SK-N-SH treated with all-trans-retinoic acid at 6 μM for 48 hours (cell line): ENCODE data around the gene PLA2G4A.
A peak's percentile ranks its signal among the peaks of the same experiment; 100 is the strongest.

Source experiments
- ATAC-seq: fragments of 200-7000 bp; cut with Tn5 transposase; 3 replicates; pipeline ENCODE4 v1.9.1; 2020; ENCODE audit warnings: mild to moderate bottlenecking, moderate library complexity
- ARNTL ChIP-seq: fragments of 450-650 bp; formaldehyde crosslinking; IDR thresholded peaks from 2 replicates; pipeline ENCODE4 v1.5.0; 2020; ENCODE audit warnings: low read depth, mild to moderate bottlenecking, moderate library complexity, borderline replicate concordance
- BACH2 ChIP-seq: fragments of 250-450 bp; sonication (Bioruptor Pico); IDR thresholded peaks from 2 replicates; pipeline ENCODE4 v1.9.0; 2021; ENCODE audit warnings: mild to moderate bottlenecking, borderline replicate concordance
- CREB5 ChIP-seq: fragments of 250-450 bp; sonication (Bioruptor Pico); IDR thresholded peaks from 2 replicates; pipeline ENCODE4 v1.5.1; 2020; ENCODE audit warnings: low read depth, mild to moderate bottlenecking, moderate library complexity
- CSDC2 ChIP-seq: fragments of 250-450 bp; sonication (Bioruptor Pico); IDR thresholded peaks from 2 replicates; pipeline ENCODE4 v1.5.0; 2020; ENCODE audit warnings: mild to moderate bottlenecking, moderate library complexity
- CSRNP3 ChIP-seq: fragments of 250-450 bp; sonication (Bioruptor Pico); IDR thresholded peaks from 2 replicates; pipeline ENCODE4 v1.5.1; 2021; ENCODE audit warnings: mild to moderate bottlenecking, moderate library complexity
- ESRRG ChIP-seq: fragments of 250-450 bp; sonication (Bioruptor Pico); IDR thresholded peaks from 2 replicates; pipeline ENCODE4 v1.6.1; 2021; ENCODE audit warnings: mild to moderate bottlenecking
- GLIS3 ChIP-seq: fragments of 250-450 bp; sonication (Bioruptor Pico); IDR thresholded peaks from 2 replicates; pipeline ENCODE4 v1.5.0; 2020; ENCODE audit warnings: mild to moderate bottlenecking, moderate library complexity
- ISL1 ChIP-seq: fragments of 250-450 bp; sonication (Bioruptor Pico); IDR thresholded peaks from 2 replicates; pipeline ENCODE4 v2.1.2; 2022; ENCODE audit warnings: mild to moderate bottlenecking, moderate library complexity
- OSR1 ChIP-seq: fragments of 250-450 bp; sonication (Bioruptor Pico); IDR thresholded peaks from 2 replicates; pipeline ENCODE4 v1.8.0; 2022; ENCODE audit warnings: moderate library complexity, mild to moderate bottlenecking, inconsistent platforms
- POU6F1 ChIP-seq: fragments of 250-450 bp; sonication (Bioruptor Pico); IDR thresholded peaks from 2 replicates; pipeline ENCODE4 v1.8.0; 2021; ENCODE audit warnings: low read depth, mild to moderate bottlenecking, moderate library complexity, borderline replicate concordance
- RARB ChIP-seq: fragments of 250-450 bp; sonication (Bioruptor Pico); IDR thresholded peaks from 2 replicates; pipeline ENCODE4 v1.8.0; 2021; ENCODE audit warnings: mild to moderate bottlenecking, moderate library complexity
- SNAI2 ChIP-seq: fragments of 250-450 bp; sonication (Bioruptor Pico); IDR thresholded peaks from 2 replicates; pipeline ENCODE4 v1.5.0; 2020; ENCODE audit warnings: mild to moderate bottlenecking, moderate library complexity
- TCF4 ChIP-seq: fragments of 250-450 bp; sonication (Bioruptor Pico); IDR thresholded peaks from 2 replicates; pipeline ENCODE4 v1.8.0; 2021; ENCODE audit warnings: mild to moderate bottlenecking, moderate library complexity, borderline replicate concordance
- TOX ChIP-seq: fragments of 250-450 bp; sonication (Bioruptor Pico); IDR thresholded peaks from 2 replicates; pipeline ENCODE4 v1.8.0; 2021; ENCODE audit warnings: mild to moderate bottlenecking, moderate library complexity, borderline replicate concordance
- ZC3H10 ChIP-seq: fragments of 250-450 bp; sonication (Bioruptor Pico); IDR thresholded peaks from 2 replicates; pipeline ENCODE4 v1.5.1; 2021; ENCODE audit warnings: mild to moderate bottlenecking, moderate library complexity
- ZFP3 ChIP-seq: fragments of 250-450 bp; sonication (Bioruptor Pico); IDR thresholded peaks from 2 replicates; pipeline ENCODE4 v1.5.0; 2020; ENCODE audit warnings: mild to moderate bottlenecking, moderate library complexity
- ZFP30 ChIP-seq: fragments of 450-650 bp; formaldehyde crosslinking; IDR thresholded peaks from 2 replicates; pipeline ENCODE4 v1.5.0; 2022; ENCODE audit warnings: mild to moderate bottlenecking, moderate library complexity
- ZNF565 ChIP-seq: fragments of 450-650 bp; formaldehyde crosslinking; conservative IDR thresholded peaks from 2 replicates; pipeline ENCODE4 v1.5.0; 2020; ENCODE audit warnings: low read depth, mild to moderate bottlenecking, moderate library complexity
- ZNF70 ChIP-seq: fragments of 450-650 bp; formaldehyde crosslinking; IDR thresholded peaks from 2 replicates; pipeline ENCODE4 v1.5.0; 2020; ENCODE audit warnings: mild to moderate bottlenecking, moderate library complexity
- ZNF8 ChIP-seq: fragments of 450-650 bp; formaldehyde crosslinking; IDR thresholded peaks from 2 replicates; pipeline ENCODE4 v1.5.0; 2020; ENCODE audit warnings: mild to moderate bottlenecking, moderate library complexity
- TF ChIP-seq, protein P1 (sequence below): fragments of 250-450 bp; sonication (Bioruptor Pico); IDR thresholded peaks from 2 replicates; pipeline ENCODE4 v1.8.0; 2020; ENCODE audit warnings: mild to moderate bottlenecking, moderate library complexity, borderline replicate concordance

PLA2G4A gene

GRCh38 chr1:186837806-186838205 is 9.1 kb downstream of the PLA2G4A start:
- TF ChIP-seq POU6F1 (CRISPR knock-in tag) = no peak
- no peak for TF ChIP-seq ZNF70
- no peak for TF ChIP-seq CSRNP3 (CRISPR knock-in tag)
- TF ChIP-seq ESRRG (CRISPR knock-in tag) = no peak
- TF ChIP-seq SNAI2 = no peak
- TF ChIP-seq ISL1 (CRISPR knock-in tag) = no peak
- TF ChIP-seq RARB = no peak
- no peak for TF ChIP-seq TCF4 (CRISPR knock-in tag)
- TF ChIP-seq, protein P1, sequence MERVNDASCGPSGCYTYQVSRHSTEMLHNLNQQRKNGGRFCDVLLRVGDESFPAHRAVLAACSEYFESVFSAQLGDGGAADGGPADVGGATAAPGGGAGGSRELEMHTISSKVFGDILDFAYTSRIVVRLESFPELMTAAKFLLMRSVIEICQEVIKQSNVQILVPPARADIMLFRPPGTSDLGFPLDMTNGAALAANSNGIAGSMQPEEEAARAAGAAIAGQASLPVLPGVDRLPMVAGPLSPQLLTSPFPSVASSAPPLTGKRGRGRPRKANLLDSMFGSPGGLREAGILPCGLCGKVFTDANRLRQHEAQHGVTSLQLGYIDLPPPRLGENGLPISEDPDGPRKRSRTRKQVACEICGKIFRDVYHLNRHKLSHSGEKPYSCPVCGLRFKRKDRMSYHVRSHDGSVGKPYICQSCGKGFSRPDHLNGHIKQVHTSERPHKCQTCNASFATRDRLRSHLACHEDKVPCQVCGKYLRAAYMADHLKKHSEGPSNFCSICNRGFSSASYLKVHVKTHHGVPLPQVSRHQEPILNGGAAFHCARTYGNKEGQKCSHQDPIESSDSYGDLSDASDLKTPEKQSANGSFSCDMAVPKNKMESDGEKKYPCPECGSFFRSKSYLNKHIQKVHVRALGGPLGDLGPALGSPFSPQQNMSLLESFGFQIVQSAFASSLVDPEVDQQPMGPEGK (CRISPR knock-in tag) = no peak
- no peak for TF ChIP-seq ZNF565 (CRISPR knock-in tag)
- TF ChIP-seq TOX (CRISPR knock-in tag) = no peak
- TF ChIP-seq ZFP3 = no peak
- TF ChIP-seq OSR1 (CRISPR knock-in tag) = no peak
- TF ChIP-seq, all 23 proteins: peak for 0
- no peak for ATAC-seq

DNA sequence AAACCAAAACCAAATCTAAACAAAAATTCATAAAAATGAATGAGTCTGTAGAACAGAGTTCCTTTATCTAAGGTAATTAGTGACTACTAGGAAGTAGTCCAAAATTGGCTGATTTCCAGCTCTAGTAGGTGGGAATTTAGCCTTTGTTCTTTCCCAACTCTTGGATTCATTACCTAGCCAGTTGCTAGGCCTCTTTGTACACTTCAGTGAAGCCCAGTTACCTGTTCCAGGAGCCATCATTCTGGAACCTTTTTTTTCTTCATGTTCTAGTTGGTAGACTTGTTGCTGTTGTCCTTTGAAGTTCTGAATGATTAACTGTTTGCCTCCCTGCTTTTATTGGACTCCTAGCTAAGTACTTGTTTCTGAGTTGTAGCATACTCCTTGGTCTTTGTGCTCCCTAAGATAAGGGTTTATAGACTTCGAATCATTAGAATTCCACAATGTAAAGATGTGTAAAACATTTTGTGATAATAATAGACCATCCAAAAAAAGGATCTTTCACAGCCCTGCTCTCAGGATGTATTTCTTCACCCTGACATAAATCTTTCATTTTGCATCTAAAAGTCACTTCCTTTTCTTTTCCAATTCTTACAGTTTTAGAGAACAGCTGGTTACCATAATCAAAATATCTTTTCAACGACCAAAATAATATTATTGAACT is 9.8 kb downstream of the PLA2G4A start:
- TF ChIP-seq CSRNP3 (CRISPR knock-in tag) (no peak), GLIS3 (CRISPR knock-in tag) (no peak)
- ATAC-seq = no peak

GRCh38 chr1:186839041-186839400 is 10.3 kb downstream of the PLA2G4A start:
- ATAC-seq = peak; percentile 31; the same call in 2 of the 3 replicates

DNA sequence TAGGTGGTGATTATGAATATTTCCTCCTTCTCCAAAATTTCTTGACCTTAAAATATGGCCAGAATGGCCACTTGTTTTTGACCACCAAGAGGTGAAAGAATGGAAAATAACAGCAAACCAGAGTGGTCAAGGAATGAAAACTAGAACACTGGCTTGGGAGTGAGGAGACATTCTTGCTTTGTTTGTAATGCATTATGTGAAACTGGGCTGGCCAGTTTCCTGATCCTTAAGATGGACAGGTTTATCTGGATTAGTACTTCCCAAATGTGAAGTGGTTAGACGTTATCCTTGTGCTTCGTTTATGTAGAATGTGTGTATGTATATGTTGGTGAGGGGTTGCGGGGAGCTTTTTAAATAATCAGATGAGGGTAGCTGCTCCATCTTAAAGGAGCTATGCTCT is 12.8 kb downstream of the PLA2G4A start:
- ATAC-seq = peak; percentile 35; the same call in 2 of the 3 replicates
- no peak for TF ChIP-seq ZFP30 (CRISPR knock-in tag)

More at GRCh38 chr1:186839041-186839400, 10.3 kb downstream of the PLA2G4A start:
- no peak for TF ChIP-seq TOX (CRISPR knock-in tag)
- no peak for TF ChIP-seq BACH2 (CRISPR knock-in tag)
- TF ChIP-seq ISL1 (CRISPR knock-in tag) = no peak
- no peak for TF ChIP-seq ZC3H10 (CRISPR knock-in tag)
- TF ChIP-seq ARNTL = no peak
- no peak for TF ChIP-seq CREB5
- no peak for TF ChIP-seq ESRRG (CRISPR knock-in tag)
- TF ChIP-seq TCF4 (CRISPR knock-in tag) = no peak
- TF ChIP-seq, all 23 proteins: peak for 0

DNA sequence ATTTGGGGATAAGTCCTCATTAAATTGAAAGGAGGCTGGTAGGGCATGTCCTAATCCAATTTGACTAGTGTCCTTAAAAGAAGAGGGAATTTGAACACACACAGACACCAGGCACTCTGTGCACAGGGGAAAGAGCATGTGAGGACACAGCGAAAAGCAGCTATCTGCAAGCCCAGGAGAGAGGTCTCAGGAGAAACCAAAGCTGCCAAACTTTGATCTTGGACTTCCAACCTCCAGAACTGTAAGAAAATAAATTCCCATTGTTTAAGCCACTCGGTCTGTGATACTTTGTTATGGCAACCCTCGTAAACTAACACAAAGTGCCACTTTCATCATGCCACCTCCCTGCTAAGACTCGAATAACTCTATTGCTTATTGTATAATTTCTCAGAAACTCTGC is 13.8 kb downstream of the PLA2G4A start:
- TF ChIP-seq CSDC2 (CRISPR knock-in tag) (no peak), RARB (no peak), GLIS3 (CRISPR knock-in tag) (no peak), ZNF565 (CRISPR knock-in tag) (no peak), BACH2 (CRISPR knock-in tag) (no peak), ZNF8 (CRISPR knock-in tag) (no peak), ESRRG (CRISPR knock-in tag) (no peak)
- TF ChIP-seq, protein P1 (CRISPR knock-in tag) = no peak

More for the DNA sequence above, 13.8 kb downstream of the PLA2G4A start:
- peak; percentile 41 for ATAC-seq
